ENCODE data around the gene RASGEF1B. TPM values are rescaled to one million over a fixed set of nuclear protein-coding genes. Genes with fewer than 3 reads are reported as not detected.

Gene RASGEF1B
- total RNA-seq, 6 experiments from 2014 or later = 22.9 to 51.9 (median 25.8) TPM

GRCh38 chr4:81432825-81433224 lies 38.9 kb downstream of the RASGEF1B start:
- Histone ChIP-seq H3K4me1 (no peaks in the 10 kb centered on the region), H3K27ac (no peak overlapping the region), H3K9me3 (no peaks in the 10 kb centered on the region), H3K36me3 (peaks cover 4 to 88% (median 56%) of the 10 kb centered on the region in 4 donors), H3K27me3 (no peaks in the 10 kb centered on the region), H3K4me3 (no peak overlapping the region)
- DNase-seq (no peak), ATAC-seq (no peak)
- intact Hi-C loops (cut with DNase I) = no loop called here
- no peak for TF ChIP-seq POLR2A (IDR thresholded peaks at IDR 0.05)
- TF ChIP-seq CTCF (IDR thresholded peaks at IDR 0.05) = no peak
- WGBS (ENCODE audit: insufficient coverage, low coverage, low lambda C conversion rate, missing lambda C conversion rate) = 92% methylated on average over 4 of the region's 4 CpGs

GRCh38 chr4:81431971-81432370 lies 39.7 kb downstream of the RASGEF1B start:
- TF ChIP-seq CTCF (IDR thresholded peaks at IDR 0.05) = no peak
- no peak for TF ChIP-seq POLR2A (IDR thresholded peaks at IDR 0.05)
- peaks cover 10 to 88% (median 59%) of the 10 kb centered on the region in 4 donors for H3K36me3 ChIP-seq

GRCh38 chr4:81429607-81430006 lies 42.1 kb downstream of the RASGEF1B start:
- intact Hi-C loops (cut with DNase I) = no loop called here
- ATAC-seq (peak in 3 of 4 donors; percentile 8 to 47 (median 35)), DNase-seq (no peak)
- Histone ChIP-seq H3K4me1 (no peaks in the 10 kb centered on the region), H3K27me3 (no peaks in the 10 kb centered on the region), H3K36me3 (peaks cover 15 to 94% (median 60%) of the 10 kb centered on the region in 4 donors), H3K4me3 (no peak overlapping the region), H3K9me3 (no peaks in the 10 kb centered on the region), H3K27ac (no peak overlapping the region)
- TF ChIP-seq CTCF (IDR thresholded peaks at IDR 0.05) (no peak), POLR2A (IDR thresholded peaks at IDR 0.05) (no peak)
- 97% methylated on average over 13 of the region's 25 CpGs for WGBS (ENCODE audit: insufficient coverage, low coverage, low lambda C conversion rate, missing lambda C conversion rate)

More at GRCh38 chr4:81431971-81432370, 39.7 kb downstream of the RASGEF1B start:
- no peak for DNase-seq
- no peak overlapping the region for H3K27ac ChIP-seq
- WGBS (ENCODE audit: insufficient coverage, low coverage, low lambda C conversion rate, missing lambda C conversion rate) = 44% methylated on average over 1 of the region's 1 CpG
- no peak overlapping the region for H3K4me3 ChIP-seq
- no peaks in the 10 kb centered on the region for H3K4me1 ChIP-seq
- no peak for ATAC-seq
- intact Hi-C loops (cut with DNase I) = no loop called here
- H3K27me3 ChIP-seq = no peaks in the 10 kb centered on the region
- H3K9me3 ChIP-seq = no peaks in the 10 kb centered on the region

- TF ChIP-seq POLR2A (IDR thresholded peaks at IDR 0.05) = no peak
- no peak for TF ChIP-seq CTCF (IDR thresholded peaks at IDR 0.05)
- no peaks in the 10 kb centered on the region for H3K4me1 ChIP-seq
- no peak for DNase-seq
- ATAC-seq = no peak
- intact Hi-C loops (cut with DNase I) = no loop called here
- WGBS (ENCODE audit: insufficient coverage, low coverage, low lambda C conversion rate, missing lambda C conversion rate) = 60% methylated on average over 6 of the region's 6 CpGs
- no peaks in the 10 kb centered on the region for H3K27me3 ChIP-seq
- no peaks in the 10 kb centered on the region for H3K9me3 ChIP-seq
- no peak overlapping the region for H3K27ac ChIP-seq
- H3K36me3 ChIP-seq = peaks cover 15 to 88% (median 57%) of the 10 kb centered on the region in 4 donors
- no peak overlapping the region for H3K4me3 ChIP-seq
These were observed 42.7 kb downstream of the RASGEF1B start for GRCh38 chr4:81429031-81429430.

- TF ChIP-seq POLR2A (IDR thresholded peaks at IDR 0.05) = no peak
- DNase-seq = no peak
- Histone ChIP-seq H3K4me1 (no peaks in the 10 kb centered on the region), H3K36me3 (peaks cover 15 to 78% (median 49%) of the 10 kb centered on the region in 4 donors), H3K27me3 (no peaks in the 10 kb centered on the region), H3K27ac (no peak overlapping the region), H3K4me3 (no peak overlapping the region), H3K9me3 (no peaks in the 10 kb centered on the region)
- no peak for ATAC-seq
- 68% methylated on average over 3 of the region's 3 CpGs for WGBS (ENCODE audit: insufficient coverage, low coverage, low lambda C conversion rate, missing lambda C conversion rate)
- intact Hi-C loops (cut with DNase I) = no loop called here
These were observed 43.7 kb downstream of the RASGEF1B start for GRCh38 chr4:81428002-81428401.

All from right lobe of liver (tissue), 6 donors.